ENCODE data around the gene ATP7B. TPM values are rescaled to one million over a fixed set of nuclear protein-coding genes. Genes with fewer than 3 reads are reported as not detected.
"Not testable (repeated sequence)": the region's sequence is repeated elsewhere in the genome, so short reads cannot be mapped to it uniquely, and the experiment has no call there.

ATP7B gene
- total RNA-seq, 1 donor, result 5.6 TPM

GRCh38 chr13:51912091-51912490 is 99.2 kb downstream of the ATP7B start:
- TF ChIP-seq CTCF (IDR thresholded peaks at IDR 0.05; ENCODE audit: insufficient read depth, low read depth, low read length), result no peak
- no peak for DNase-seq (ENCODE audit: low read depth)
- no peak overlapping the region for H3K4me3 ChIP-seq (ENCODE audit: low read depth, low read length)

- no peak for TF ChIP-seq CTCF (IDR thresholded peaks at IDR 0.05; ENCODE audit: insufficient read depth, low read depth, low read length)
- no peak overlapping the region for H3K4me3 ChIP-seq (ENCODE audit: low read depth, low read length)
- no peak for DNase-seq (ENCODE audit: low read depth)
These were observed 100.7 kb downstream of the ATP7B start for GRCh38 chr13:51910508-51910907.

GRCh38 chr13:51909265-51909664 is 102.0 kb downstream of the ATP7B start:
- H3K4me3 ChIP-seq (ENCODE audit: low read depth, low read length); DNase-seq (ENCODE audit: low read depth): not testable (repeated sequence)

GRCh38 chr13:51907040-51907732 is 104.1 kb downstream of the ATP7B start:
- TF ChIP-seq CTCF (IDR thresholded peaks at IDR 0.05; ENCODE audit: insufficient read depth, low read depth, low read length), result no peak
- peak; percentile 23 for DNase-seq (ENCODE audit: low read depth)
- H3K4me3 ChIP-seq (ENCODE audit: low read depth, low read length), result no peak overlapping the region

- DNase-seq (ENCODE audit: low read depth), result peak; percentile 2
- TF ChIP-seq CTCF (IDR thresholded peaks at IDR 0.05; ENCODE audit: insufficient read depth, low read depth, low read length), result no peak
- H3K4me3 ChIP-seq (ENCODE audit: low read depth, low read length), result no peak overlapping the region
These were observed 104.7 kb downstream of the ATP7B start for GRCh38 chr13:51906581-51906980.

GRCh38 chr13:51905787-51906186 is 105.5 kb downstream of the ATP7B start:
- H3K4me3 ChIP-seq (ENCODE audit: low read depth, low read length), result no peak overlapping the region

GRCh38 chr13:51902776-51903175 is 108.5 kb downstream of the ATP7B start:
- DNase-seq (ENCODE audit: low read depth), result no peak
- no peak for TF ChIP-seq CTCF (IDR thresholded peaks at IDR 0.05; ENCODE audit: insufficient read depth, low read depth, low read length)
- no peak overlapping the region for H3K4me3 ChIP-seq (ENCODE audit: low read depth, low read length)

More at GRCh38 chr13:51905787-51906186, 105.5 kb downstream of the ATP7B start:
- no peak for DNase-seq (ENCODE audit: low read depth)
- no peak for TF ChIP-seq CTCF (IDR thresholded peaks at IDR 0.05; ENCODE audit: insufficient read depth, low read depth, low read length)
